Measurements from ENCODE around the gene CDK5RAP3. TPM values are rescaled to one million over a fixed set of nuclear protein-coding genes. Genes with fewer than 3 reads are reported as not detected.
A peak's percentile ranks its signal among the peaks of the same experiment; 100 is the strongest.

Gene CDK5RAP3
- polyA plus RNA-seq, 1 of the 3 experiments (the other 2 are of a cell fraction) = 208 TPM

DNA sequence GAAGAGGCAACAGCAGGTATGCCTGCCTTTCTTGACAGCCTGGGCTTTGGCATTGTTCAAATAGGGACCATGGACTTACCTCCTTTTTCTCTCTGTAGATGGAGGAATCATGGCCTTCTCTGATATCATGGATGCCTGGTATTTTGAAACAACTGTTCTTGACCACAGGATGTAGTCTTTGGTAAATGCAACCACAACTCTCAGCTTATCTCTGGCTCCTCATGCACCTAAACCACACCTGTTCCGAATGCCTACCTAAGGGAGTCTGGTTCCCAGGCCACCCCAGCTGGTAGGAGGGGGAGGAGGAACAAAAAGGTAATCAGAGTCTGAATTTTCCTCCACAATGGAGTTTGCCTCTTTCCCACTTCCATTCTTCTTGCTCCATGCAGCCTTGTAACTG lies 18.8 kb downstream of the CDK5RAP3 start (continued):
- TF ChIP-seq TEAD4 (IDR thresholded peaks at IDR 0.05; ENCODE audit: borderline replicate concordance, insufficient read depth) (no peak), SIN3A (IDR thresholded peaks at IDR 0.05; ENCODE audit: borderline replicate concordance, low read depth, low read length) (no peak), MXI1 (IDR thresholded peaks at IDR 0.05; ENCODE audit: low read depth, low read length) (no peak)
- TF ChIP-seq, protein P1, sequence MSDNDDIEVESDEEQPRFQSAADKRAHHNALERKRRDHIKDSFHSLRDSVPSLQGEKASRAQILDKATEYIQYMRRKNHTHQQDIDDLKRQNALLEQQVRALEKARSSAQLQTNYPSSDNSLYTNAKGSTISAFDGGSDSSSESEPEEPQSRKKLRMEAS (IDR thresholded peaks at IDR 0.05; ENCODE audit: low read depth) = no peak

DNA sequence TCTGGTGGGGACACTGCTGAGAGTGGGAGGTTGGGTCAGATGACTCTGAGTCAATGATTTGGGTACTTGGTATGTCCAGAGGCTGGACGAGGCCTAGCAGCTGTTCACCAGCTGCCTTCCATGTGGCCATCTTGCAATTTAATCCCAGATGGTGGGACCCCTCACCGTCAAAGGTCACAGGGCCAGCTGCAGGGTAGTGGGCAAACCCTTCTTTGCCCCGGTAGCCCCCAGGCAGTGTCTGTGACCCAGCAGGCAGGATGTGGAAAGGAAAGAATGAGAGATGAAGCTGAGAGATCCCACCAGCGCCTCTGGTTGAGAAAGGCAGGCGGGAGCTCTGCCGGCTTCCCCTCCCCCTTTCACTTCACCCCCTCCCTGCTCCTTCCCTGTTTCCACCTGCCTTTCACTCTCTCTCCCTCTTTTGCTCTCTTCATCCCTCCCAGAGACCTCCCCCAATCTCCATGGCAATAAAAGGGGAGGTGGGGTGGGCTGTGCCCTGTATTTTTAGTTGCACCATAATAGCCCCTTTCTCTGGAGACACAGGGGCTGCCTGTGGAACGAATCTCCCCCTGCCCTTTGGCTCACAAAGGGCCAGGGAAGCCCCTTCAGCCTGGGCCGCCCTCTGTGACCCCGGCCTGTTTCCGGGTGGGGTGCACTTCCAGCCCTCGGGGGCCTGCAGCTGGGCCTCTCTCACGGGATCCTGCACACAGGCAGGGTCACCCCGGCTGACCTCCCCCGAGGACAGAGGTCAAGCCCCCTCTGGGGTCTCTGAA lies 20.2 kb downstream of the CDK5RAP3 start:
- POLR2A ChIA-PET = interaction anchor here (1.2 to 2.0 kb wide), 4 partner anchors 9 to 23 kb away, joined by 3 to 12 read pairs (median 4); no protein-coding TSS in a partner anchor
- peak; percentile 70 for DNase-seq
- TF ChIP-seq, protein P2, sequence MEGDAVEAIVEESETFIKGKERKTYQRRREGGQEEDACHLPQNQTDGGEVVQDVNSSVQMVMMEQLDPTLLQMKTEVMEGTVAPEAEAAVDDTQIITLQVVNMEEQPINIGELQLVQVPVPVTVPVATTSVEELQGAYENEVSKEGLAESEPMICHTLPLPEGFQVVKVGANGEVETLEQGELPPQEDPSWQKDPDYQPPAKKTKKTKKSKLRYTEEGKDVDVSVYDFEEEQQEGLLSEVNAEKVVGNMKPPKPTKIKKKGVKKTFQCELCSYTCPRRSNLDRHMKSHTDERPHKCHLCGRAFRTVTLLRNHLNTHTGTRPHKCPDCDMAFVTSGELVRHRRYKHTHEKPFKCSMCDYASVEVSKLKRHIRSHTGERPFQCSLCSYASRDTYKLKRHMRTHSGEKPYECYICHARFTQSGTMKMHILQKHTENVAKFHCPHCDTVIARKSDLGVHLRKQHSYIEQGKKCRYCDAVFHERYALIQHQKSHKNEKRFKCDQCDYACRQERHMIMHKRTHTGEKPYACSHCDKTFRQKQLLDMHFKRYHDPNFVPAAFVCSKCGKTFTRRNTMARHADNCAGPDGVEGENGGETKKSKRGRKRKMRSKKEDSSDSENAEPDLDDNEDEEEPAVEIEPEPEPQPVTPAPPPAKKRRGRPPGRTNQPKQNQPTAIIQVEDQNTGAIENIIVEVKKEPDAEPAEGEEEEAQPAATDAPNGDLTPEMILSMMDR (IDR thresholded peaks at IDR 0.05) = no peak
- TF ChIP-seq ELF1 (IDR thresholded peaks at IDR 0.05) (no peak), RAD21 (IDR thresholded peaks at IDR 0.05; ENCODE audit: low read length) (no peak), SIN3A (IDR thresholded peaks at IDR 0.05; ENCODE audit: borderline replicate concordance, low read depth, low read length) (no peak), NRF1 (IDR thresholded peaks at IDR 0.05; ENCODE audit: low read depth, low read length) (no peak), TEAD4 (IDR thresholded peaks at IDR 0.05; ENCODE audit: borderline replicate concordance, insufficient read depth) (no peak), POLR2AphosphoS5 (IDR thresholded peaks at IDR 0.05; ENCODE audit: low read depth, low read length) (no peak), MEF2A (IDR thresholded peaks at IDR 0.05; ENCODE audit: borderline replicate concordance, low read depth) (no peak), MXI1 (IDR thresholded peaks at IDR 0.05; ENCODE audit: low read depth, low read length) (no peak), RXRA (IDR thresholded peaks at IDR 0.05; ENCODE audit: borderline replicate concordance, low read depth) (no peak), FOSL2 (IDR thresholded peaks at IDR 0.05; ENCODE audit: borderline replicate concordance, low read depth) (no peak), RFX5 (IDR thresholded peaks at IDR 0.05; ENCODE audit: low read length) (no peak), GATA2 (CRISPR knock-in tag; IDR thresholded peaks at IDR 0.05) (0 out of 2 replicates have a peak, but pooled peaks have one; percentile 46), JUND (IDR thresholded peaks at IDR 0.05) (no peak), CHD2 (IDR thresholded peaks at IDR 0.05; ENCODE audit: low read length, partially characterized antibody) (peak; percentile 36), GABPA (IDR thresholded peaks at IDR 0.05; ENCODE audit: low read depth) (no peak), TCF12 (IDR thresholded peaks at IDR 0.05) (peak; percentile 37; the same call in 1 of the 2 replicates), FOXM1 (IDR thresholded peaks at IDR 0.05; ENCODE audit: low read depth) (no peak), NFIC (IDR thresholded peaks at IDR 0.05; ENCODE audit: borderline replicate concordance) (no peak), EZH2phosphoT487 (IDR thresholded peaks at IDR 0.05; ENCODE audit: borderline replicate concordance, low read depth) (no peak), RCOR1 (IDR thresholded peaks at IDR 0.05; ENCODE audit: low read length) (peak; percentile 63; the same call in 1 of the 2 replicates), FOXJ3 (CRISPR knock-in tag; IDR thresholded peaks at IDR 0.05) (no peak; the same call in 1 of the 2 replicates), SMC3 (IDR thresholded peaks at IDR 0.05; ENCODE audit: low read depth, low read length) (no peak), YY1 (IDR thresholded peaks at IDR 0.05; ENCODE audit: low read depth) (no peak)
- TF ChIP-seq, protein P1 (IDR thresholded peaks at IDR 0.05; ENCODE audit: low read depth) = no peak
- TF ChIP-seq, protein P3, sequence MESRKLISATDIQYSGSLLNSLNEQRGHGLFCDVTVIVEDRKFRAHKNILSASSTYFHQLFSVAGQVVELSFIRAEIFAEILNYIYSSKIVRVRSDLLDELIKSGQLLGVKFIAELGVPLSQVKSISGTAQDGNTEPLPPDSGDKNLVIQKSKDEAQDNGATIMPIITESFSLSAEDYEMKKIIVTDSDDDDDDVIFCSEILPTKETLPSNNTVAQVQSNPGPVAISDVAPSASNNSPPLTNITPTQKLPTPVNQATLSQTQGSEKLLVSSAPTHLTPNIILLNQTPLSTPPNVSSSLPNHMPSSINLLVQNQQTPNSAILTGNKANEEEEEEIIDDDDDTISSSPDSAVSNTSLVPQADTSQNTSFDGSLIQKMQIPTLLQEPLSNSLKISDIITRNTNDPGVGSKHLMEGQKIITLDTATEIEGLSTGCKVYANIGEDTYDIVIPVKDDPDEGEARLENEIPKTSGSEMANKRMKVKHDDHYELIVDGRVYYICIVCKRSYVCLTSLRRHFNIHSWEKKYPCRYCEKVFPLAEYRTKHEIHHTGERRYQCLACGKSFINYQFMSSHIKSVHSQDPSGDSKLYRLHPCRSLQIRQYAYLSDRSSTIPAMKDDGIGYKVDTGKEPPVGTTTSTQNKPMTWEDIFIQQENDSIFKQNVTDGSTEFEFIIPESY (IDR thresholded peaks at IDR 0.05; ENCODE audit: borderline replicate concordance, low read depth) = no peak
- TF ChIP-seq, protein P4, sequence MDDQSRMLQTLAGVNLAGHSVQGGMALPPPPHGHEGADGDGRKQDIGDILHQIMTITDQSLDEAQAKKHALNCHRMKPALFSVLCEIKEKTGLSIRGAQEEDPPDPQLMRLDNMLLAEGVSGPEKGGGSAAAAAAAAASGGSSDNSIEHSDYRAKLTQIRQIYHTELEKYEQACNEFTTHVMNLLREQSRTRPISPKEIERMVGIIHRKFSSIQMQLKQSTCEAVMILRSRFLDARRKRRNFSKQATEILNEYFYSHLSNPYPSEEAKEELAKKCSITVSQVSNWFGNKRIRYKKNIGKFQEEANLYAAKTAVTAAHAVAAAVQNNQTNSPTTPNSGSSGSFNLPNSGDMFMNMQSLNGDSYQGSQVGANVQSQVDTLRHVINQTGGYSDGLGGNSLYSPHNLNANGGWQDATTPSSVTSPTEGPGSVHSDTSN (IDR thresholded peaks at IDR 0.05) = no peak

More for the DNA sequence above, 20.2 kb downstream of the CDK5RAP3 start:
- CTCF ChIA-PET = interaction anchor here (1.6 to 41.8 kb wide), 6 partner anchors 6 to 42 kb away, joined by 4 to 1752 read pairs (median 243); partner anchors contain the start of gene CDK5RAP3
- Histone ChIP-seq H3K9me2 (no peaks in the 10 kb centered on the region), H3K27ac (ENCODE audit: low read depth in 2 of 2, low read length in 1 of 2) (peak overlapping the region in 1 of 2 experiments; percentile 94; a peak in 2 of 4 replicates), H3K9me3 (no peaks in the 10 kb centered on the region), H2AFZ (ENCODE audit: low read depth) (no peak overlapping the region), H3K4me1 (ENCODE audit: control insufficient read depth in 1 of 2, insufficient read depth in 2 of 2, low read depth in 1 of 2, low read length in 1 of 2) (peaks cover 13 to 79% of the 10 kb centered on the region in 2 experiments), H3K36me3 (replicated peaks in 1 of 2; ENCODE audit: control insufficient read depth in 1 of 2, insufficient read depth in 2 of 2, low read length in 1 of 2) (no peaks in the 10 kb centered on the region), H3K27me3 (ENCODE audit: insufficient read depth) (no peaks in the 10 kb centered on the region), H3F3A (replicated peaks; ENCODE audit: insufficient read depth) (no peaks in the 10 kb centered on the region), H3K4me2 (no peak overlapping the region), H4K20me1 (ENCODE audit: insufficient read depth) (no peaks in the 10 kb centered on the region), H3K4me3 (ENCODE audit: low read depth in 2 of 2, low read length in 1 of 2) (no peak overlapping the region), H3K79me2 (ENCODE audit: insufficient read depth) (no peaks in the 10 kb centered on the region), H3K9ac (no peak overlapping the region)
- WGBS (ENCODE audit: low lambda C conversion rate) = 67% methylated on average over 14 of the region's 14 CpGs

Data from SK-N-SH (cell line).